DLD1 (cell line): ENCODE results near the gene AKAP14.
"Not testable (repeated sequence)": the region's sequence is repeated elsewhere in the genome, so short reads cannot be mapped to it uniquely, and the experiment has no call there.

ENCODE experiments used
- in situ Hi-C: cut with HindIII; loops from 2 replicates; pipeline ENCODE4 v1.10.0; 2017; ENCODE audit warnings: low sequenced_read_pairs

Gene AKAP14

GRCh38 chrX:119919835-119920585 lies 24.3 kb downstream of the AKAP14 start:
- in situ Hi-C loops: no loop called here

- in situ Hi-C loops: not testable (repeated sequence)
Observed at GRCh38 chrX:119922391-119922790, 26.7 kb downstream of the AKAP14 start.

GRCh38 chrX:119935215-119935874 lies 39.7 kb downstream of the AKAP14 start:
- in situ Hi-C loops: no loop called here

- in situ Hi-C loops: no loop called here
Observed at GRCh38 chrX:119941336-119941735, 45.6 kb downstream of the AKAP14 start.

GRCh38 chrX:119942173-119942819 lies 46.6 kb downstream of the AKAP14 start:
- in situ Hi-C loops: no loop called here

GRCh38 chrX:119942831-119943184 lies 47.1 kb downstream of the AKAP14 start:
- in situ Hi-C loops: no loop called here

GRCh38 chrX:119943185-119943988 lies 47.7 kb downstream of the AKAP14 start, which contains the start of gene NKAP:
Gene NKAP (minus strand): TSS chrX:119943751. CDS start chrX:119943605, 146 bp downstream.
- in situ Hi-C loops: no loop called here

GRCh38 chrX:119945481-119945880 lies 49.8 kb downstream of the AKAP14 start:
- in situ Hi-C loops: no loop called here

- in situ Hi-C loops: no loop called here
Observed at GRCh38 chrX:119948381-119948780, 52.7 kb downstream of the AKAP14 start.

- in situ Hi-C loops: no loop called here
Observed at GRCh38 chrX:119954374-119954773, 58.7 kb downstream of the AKAP14 start.

GRCh38 chrX:119955807-119956570 lies 60.3 kb downstream of the AKAP14 start:
- in situ Hi-C loops: not testable (repeated sequence)

- in situ Hi-C loops: no loop called here
Observed at GRCh38 chrX:119960625-119961024, 64.9 kb downstream of the AKAP14 start.

GRCh38 chrX:119966837-119967236 lies 71.1 kb downstream of the AKAP14 start:
- in situ Hi-C loops: not testable (repeated sequence)
